Right kidney (tissue), 1 donor: ENCODE results near the gene SORBS1.

Experiments used
- DNase-seq: peaks from one replicate; pipeline ENCODE4 v3.0.0-alpha.2; 2016

Gene SORBS1

DNA sequence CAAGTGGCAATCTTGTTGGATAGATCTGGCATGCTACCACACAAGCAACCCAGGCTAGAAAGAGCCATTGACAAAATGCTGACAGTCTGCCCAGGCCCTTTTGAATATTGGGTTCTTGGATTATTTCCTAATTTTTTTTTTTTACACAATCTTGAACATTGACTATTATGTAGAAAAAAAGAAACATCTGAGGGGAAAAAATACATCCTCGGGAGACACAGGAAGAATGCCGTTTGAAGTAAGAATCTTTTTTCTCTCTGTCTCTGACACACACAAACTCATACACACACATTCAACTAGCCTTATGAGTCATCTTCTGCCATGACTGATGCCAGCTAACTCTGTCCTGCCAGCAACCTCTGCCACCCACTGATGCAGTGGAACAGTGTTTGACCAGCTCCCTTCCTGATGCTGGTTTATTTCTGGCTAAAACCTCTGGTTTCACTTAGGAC lies 47.2 kb downstream of the SORBS1 start:
- DNase-seq = no peak

GRCh38 chr10:95513008-95513589 lies 48.1 kb downstream of the SORBS1 start:
- DNase-seq = no peak

DNA sequence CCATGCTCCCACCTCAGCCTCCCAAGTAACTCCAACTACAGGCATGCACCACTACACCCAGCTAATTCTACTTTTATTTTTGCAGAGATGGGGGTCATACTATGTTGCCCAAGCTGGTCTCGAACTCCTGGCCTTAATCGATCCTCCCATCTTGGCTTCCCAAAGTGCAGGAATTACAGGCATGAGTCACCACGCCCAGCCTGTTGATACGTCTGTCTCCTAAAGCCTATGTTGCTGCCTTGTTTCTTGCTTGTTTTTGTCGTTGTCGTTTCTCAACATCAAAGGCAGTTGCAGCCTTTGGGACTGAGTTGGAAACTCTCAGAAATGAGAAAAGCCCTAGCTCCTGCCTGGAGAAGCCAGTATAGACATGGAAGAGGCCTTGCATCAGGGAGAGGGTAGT lies 49.9 kb downstream of the SORBS1 start:
- no peak for DNase-seq

DNA sequence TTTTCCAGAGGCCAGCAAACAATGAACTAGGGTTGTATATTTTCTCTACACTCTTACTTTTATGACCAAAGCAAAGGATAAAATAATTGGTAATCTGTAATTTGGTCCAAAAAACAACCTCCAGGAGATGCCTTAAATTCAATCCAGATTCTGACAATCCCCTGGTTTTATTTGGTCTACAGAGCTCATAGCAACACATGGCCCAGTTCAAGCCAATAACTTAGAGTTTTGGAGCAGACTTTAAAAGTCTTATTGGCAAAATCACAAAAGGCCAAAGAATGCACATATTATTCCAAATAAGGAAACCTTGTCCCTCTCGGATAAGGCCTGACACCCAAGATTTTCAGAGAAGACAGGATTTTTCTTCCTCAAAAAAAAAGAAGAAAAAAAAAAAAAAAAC lies 51.9 kb downstream of the SORBS1 start:
- no peak for DNase-seq

DNA sequence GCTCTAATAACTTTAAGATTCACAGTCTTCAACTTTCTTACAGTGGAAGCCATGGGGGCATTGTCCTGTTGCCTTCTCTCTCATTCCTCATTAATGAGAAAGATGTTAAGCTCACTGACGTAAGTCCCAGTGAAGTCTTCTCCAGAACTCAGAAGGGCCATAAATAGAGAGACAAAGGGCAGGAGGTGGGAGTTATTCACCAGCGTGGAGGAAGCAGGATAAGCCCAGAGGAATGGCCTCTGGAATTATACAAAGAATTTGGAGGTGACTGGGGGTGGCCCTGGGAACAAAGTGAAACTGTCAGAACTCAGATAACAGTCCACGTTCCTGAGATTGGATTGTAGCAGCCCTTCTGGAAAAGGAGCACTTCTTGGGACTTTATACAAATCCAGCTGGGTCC lies 52.4 kb downstream of the SORBS1 start:
- peak; percentile 29 for DNase-seq

- DNase-seq = no peak
These were observed 55.0 kb downstream of the SORBS1 start for GRCh38 chr10:95506056-95506737.

DNA sequence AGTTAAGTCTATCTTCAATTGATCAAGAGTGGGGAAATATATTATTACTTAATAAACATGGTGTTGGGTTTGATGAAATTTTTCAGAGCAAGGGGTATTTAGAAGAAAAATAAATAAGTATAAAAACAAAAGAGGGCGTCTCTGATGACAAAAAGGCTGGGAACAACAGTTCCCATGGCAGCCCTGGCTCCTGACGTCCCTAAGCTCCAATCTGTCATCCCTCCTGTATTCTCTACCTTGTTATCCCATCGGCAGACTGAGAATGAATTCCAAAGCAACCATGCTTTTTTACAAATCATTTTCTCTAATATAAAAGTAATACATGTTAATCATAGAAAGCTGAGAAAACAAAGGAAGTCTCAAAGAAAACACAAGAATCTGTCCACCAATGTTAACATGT lies 55.5 kb downstream of the SORBS1 start:
- no peak for DNase-seq

DNA sequence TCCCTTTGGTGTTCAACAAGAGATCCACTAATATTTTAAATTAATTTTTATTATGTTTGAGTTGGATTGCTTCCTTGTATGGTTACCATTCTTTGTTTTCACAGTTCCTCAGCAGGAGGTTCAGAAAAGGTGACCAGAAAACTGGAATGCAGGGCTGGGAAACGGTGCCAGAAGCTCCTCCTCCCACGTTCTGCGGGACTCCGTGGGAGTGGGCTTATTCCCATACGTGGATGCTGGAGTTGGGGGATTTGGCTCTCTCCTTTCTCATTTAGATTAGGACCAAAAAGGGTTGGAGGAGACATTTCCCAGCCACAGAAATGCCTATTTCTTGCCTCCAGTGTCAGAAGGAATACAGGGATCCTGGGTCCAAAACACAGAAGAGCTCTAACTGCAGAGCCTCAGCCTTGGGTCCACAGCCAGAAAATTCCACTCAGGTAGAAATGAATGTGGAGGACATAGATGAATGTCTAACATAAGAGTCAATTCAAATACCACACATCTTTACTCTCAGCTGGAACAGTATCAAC lies 56.0 kb downstream of the SORBS1 start:
- no peak for DNase-seq

- no peak for DNase-seq
These were observed 56.9 kb downstream of the SORBS1 start for GRCh38 chr10:95504246-95504691.

- no peak for DNase-seq
These were observed 57.6 kb downstream of the SORBS1 start for GRCh38 chr10:95503526-95503925.

DNA sequence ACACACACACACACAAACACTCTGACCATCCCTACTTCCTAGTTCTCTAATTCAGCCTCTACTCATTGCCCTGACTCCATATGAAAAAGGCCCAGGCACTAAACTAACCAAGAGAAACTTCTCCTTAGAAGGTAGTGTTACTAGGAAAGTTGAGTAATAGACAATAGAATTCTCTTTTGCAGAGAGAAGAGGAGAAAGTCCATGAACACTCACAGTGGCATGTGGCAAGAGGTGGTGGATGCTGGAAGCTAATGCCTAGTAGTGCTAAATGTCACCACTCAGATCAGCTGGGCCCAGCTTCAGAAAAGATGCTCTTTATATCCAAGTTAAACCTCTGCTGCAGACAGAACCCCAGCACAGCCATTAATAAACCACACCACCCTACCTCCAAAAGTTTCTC lies 58.2 kb downstream of the SORBS1 start:
- DNase-seq = no peak

DNA sequence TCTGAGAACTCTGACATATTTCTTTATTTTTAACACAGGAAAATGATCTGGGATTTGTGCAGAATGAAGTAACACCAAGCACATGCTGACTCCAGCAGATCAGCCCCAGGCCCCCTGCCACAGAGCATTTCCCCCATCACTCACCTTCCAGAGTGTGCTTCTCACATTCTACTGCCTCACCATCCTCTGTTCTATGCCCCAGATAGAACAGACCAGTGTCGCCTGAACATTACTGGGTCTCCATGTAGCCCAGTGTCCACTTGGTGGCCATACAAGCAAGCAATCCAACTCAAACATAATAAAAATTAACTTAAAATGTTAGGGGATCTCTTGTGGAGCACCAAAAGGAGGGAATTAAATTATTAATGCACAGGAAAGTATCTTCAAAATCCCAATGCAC lies 58.8 kb downstream of the SORBS1 start:
- DNase-seq = no peak

- no peak for DNase-seq
These were observed 59.7 kb downstream of the SORBS1 start for GRCh38 chr10:95501203-95502094.

DNA sequence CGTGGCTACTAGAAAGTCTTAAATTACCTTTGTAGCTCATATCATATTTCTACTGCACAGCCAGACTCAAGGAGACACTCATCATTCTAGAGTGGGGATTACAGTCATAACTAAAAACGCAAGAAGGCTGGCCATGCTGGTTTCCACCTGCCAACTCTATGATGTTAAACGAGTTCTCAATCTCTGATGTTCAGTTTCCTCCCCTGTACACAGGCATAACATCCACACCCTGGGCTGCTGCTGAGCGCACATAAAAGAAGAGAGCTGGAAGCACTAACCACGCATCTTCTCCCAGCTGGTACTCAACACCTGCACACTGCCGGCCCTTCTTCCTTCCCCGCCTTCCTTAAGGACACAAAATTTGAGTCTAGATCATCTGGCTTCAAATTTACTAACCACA lies 60.5 kb downstream of the SORBS1 start:
- DNase-seq = no peak

- DNase-seq = no peak
These were observed 61.1 kb downstream of the SORBS1 start for GRCh38 chr10:95500097-95500496.

DNA sequence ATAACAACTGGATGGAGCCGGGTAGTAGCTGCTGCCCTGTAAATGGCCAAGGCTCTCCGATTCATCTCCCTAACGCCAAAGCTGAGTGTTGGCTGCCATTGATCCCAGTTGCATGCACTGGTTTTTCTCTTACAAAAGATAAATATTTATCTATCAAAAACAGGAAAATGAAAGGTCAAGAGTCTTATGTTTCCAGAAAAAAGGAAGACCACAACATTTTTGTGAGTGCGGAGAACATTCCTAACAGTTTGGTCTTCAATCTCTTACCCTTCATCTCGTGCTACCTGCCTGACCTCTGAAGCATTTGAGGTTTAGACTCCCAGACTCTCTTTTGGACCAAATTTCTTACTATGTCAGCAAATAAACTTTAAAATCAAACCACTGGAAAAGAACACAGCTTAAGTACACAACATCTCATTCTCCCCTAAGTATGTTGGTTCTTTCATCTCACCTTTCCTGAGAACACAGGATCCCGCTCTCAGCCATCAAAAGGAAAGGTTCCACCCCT lies 61.6 kb downstream of the SORBS1 start:
- DNase-seq = no peak

- DNase-seq = no peak
These were observed 64.2 kb downstream of the SORBS1 start for GRCh38 chr10:95496951-95497350.

- no peak for DNase-seq
These were observed 64.8 kb downstream of the SORBS1 start for GRCh38 chr10:95496246-95496911.

- no peak for DNase-seq
These were observed 67.3 kb downstream of the SORBS1 start for GRCh38 chr10:95493862-95494261.

DNA sequence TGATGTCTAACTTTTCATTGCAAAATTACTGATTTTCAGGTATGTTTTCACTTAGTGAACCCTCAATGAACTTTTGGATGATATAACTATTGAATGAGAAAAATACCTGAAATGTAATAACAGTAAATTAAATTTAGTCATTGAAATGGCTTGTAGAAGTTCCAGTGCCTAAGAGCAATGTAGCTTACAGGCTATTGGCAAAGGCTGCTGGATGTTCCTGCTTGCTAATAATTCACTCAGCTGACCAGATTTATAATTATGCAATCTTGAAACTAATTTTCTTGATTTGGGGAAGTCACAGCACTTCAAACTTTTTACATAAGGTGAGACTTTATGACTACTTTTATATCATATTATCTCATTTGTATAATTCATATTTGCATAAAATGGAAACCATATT lies 73.2 kb downstream of the SORBS1 start:
- DNase-seq = no peak

- no peak for DNase-seq
These were observed 75.9 kb downstream of the SORBS1 start for GRCh38 chr10:95485056-95485844.
